ENCODE data around the gene UMAD1. TPM values are rescaled to one million over a fixed set of nuclear protein-coding genes. Genes with fewer than 3 reads are reported as not detected.

The UMAD1 gene
- total and polyA plus RNA-seq, 4 donors = 7.7 to 19.2 (median 12.2) TPM

- H3K4me3 ChIP-seq = no peak overlapping the region
- 88 to 92% methylated on average over 4 of the region's 4 CpGs for WGBS, 2 donors
- DNase-seq = no peak
- H3K27me3 ChIP-seq (ENCODE audit: control insufficient read depth in 3 of 3, insufficient read depth in 3 of 3, low read length in 2 of 3) = no peaks in the 10 kb centered on the region
- no peaks in the 10 kb centered on the region for H3K9me3 ChIP-seq (ENCODE audit: control insufficient read depth in 4 of 4, insufficient read depth in 3 of 4, low read length in 3 of 4)
- no peaks in the 10 kb centered on the region for H3K4me1 ChIP-seq (ENCODE audit: control insufficient read depth in 5 of 5, insufficient read depth in 5 of 5, low read length in 5 of 5)
- no peak overlapping the region for H3K9ac ChIP-seq (ENCODE audit: insufficient read depth in 1 of 2, low read length in 2 of 2)
- H3K27ac ChIP-seq (ENCODE audit: low read depth in 1 of 2, low read length in 1 of 2) = no peak overlapping the region
- TF ChIP-seq CTCF (IDR thresholded peaks at IDR 0.05; ENCODE audit: control extremely low read depth, extremely low read depth) = no peak
- ATAC-seq (ENCODE audit: insufficient read depth, low FRiP score) = no peak
- no peaks in the 10 kb centered on the region for H3K36me3 ChIP-seq (ENCODE audit: control insufficient read depth in 4 of 4, insufficient read depth in 4 of 4, low read length in 4 of 4)
These were observed 26.4 kb upstream of the UMAD1 start for GRCh38 chr7:7614018-7614741.

GRCh38 chr7:7617550-7617949 is 23.0 kb upstream of the UMAD1 start:
- DNase-seq = no peak
- no peaks in the 10 kb centered on the region for H3K36me3 ChIP-seq (ENCODE audit: control insufficient read depth in 4 of 4, insufficient read depth in 4 of 4, low read length in 4 of 4)
- H3K27me3 ChIP-seq (ENCODE audit: control insufficient read depth in 3 of 3, insufficient read depth in 3 of 3, low read length in 2 of 3) = no peaks in the 10 kb centered on the region
- no peak for ATAC-seq (ENCODE audit: insufficient read depth, low FRiP score)
- H3K4me3 ChIP-seq = no peak overlapping the region
- no peaks in the 10 kb centered on the region for H3K4me1 ChIP-seq (ENCODE audit: control insufficient read depth in 5 of 5, insufficient read depth in 5 of 5, low read length in 5 of 5)
- no peaks in the 10 kb centered on the region for H3K9me3 ChIP-seq (ENCODE audit: control insufficient read depth in 4 of 4, insufficient read depth in 3 of 4, low read length in 3 of 4)
- 78 to 89% methylated on average over 3 of the region's 3 CpGs for WGBS, 2 donors
- no peak overlapping the region for H3K27ac ChIP-seq (ENCODE audit: low read depth in 1 of 2, low read length in 1 of 2)
- no peak overlapping the region for H3K9ac ChIP-seq (ENCODE audit: insufficient read depth in 1 of 2, low read length in 2 of 2)
- no peak for TF ChIP-seq CTCF (IDR thresholded peaks at IDR 0.05; ENCODE audit: control extremely low read depth, extremely low read depth)

- Histone ChIP-seq H3K9me3 (ENCODE audit: control insufficient read depth in 4 of 4, insufficient read depth in 3 of 4, low read length in 3 of 4) (no peaks in the 10 kb centered on the region), H3K4me3 (no peak overlapping the region), H3K27ac (ENCODE audit: low read depth in 1 of 2, low read length in 1 of 2) (no peak overlapping the region), H3K4me1 (ENCODE audit: control insufficient read depth in 5 of 5, insufficient read depth in 5 of 5, low read length in 5 of 5) (no peaks in the 10 kb centered on the region), H3K9ac (ENCODE audit: insufficient read depth in 1 of 2, low read length in 2 of 2) (no peak overlapping the region), H3K36me3 (ENCODE audit: control insufficient read depth in 4 of 4, insufficient read depth in 4 of 4, low read length in 4 of 4) (no peaks in the 10 kb centered on the region), H3K27me3 (ENCODE audit: control insufficient read depth in 3 of 3, insufficient read depth in 3 of 3, low read length in 2 of 3) (no peaks in the 10 kb centered on the region)
- ATAC-seq (ENCODE audit: insufficient read depth, low FRiP score) (no peak), DNase-seq (no peak)
- no peak for TF ChIP-seq CTCF (IDR thresholded peaks at IDR 0.05; ENCODE audit: control extremely low read depth, extremely low read depth)
- WGBS, 2 donors = 88 to 93% methylated on average over 1 of the region's 1 CpG
These were observed 22.1 kb upstream of the UMAD1 start for GRCh38 chr7:7618410-7618809.

- Histone ChIP-seq H3K4me1 (ENCODE audit: control insufficient read depth in 5 of 5, insufficient read depth in 5 of 5, low read length in 5 of 5) (no peaks in the 10 kb centered on the region), H3K27ac (ENCODE audit: low read depth in 1 of 2, low read length in 1 of 2) (no peak overlapping the region), H3K27me3 (ENCODE audit: control insufficient read depth in 3 of 3, insufficient read depth in 3 of 3, low read length in 2 of 3) (no peaks in the 10 kb centered on the region), H3K9ac (ENCODE audit: insufficient read depth in 1 of 2, low read length in 2 of 2) (no peak overlapping the region), H3K36me3 (ENCODE audit: control insufficient read depth in 4 of 4, insufficient read depth in 4 of 4, low read length in 4 of 4) (no peaks in the 10 kb centered on the region), H3K4me3 (no peak overlapping the region), H3K9me3 (ENCODE audit: control insufficient read depth in 4 of 4, insufficient read depth in 3 of 4, low read length in 3 of 4) (no peaks in the 10 kb centered on the region)
- WGBS, 2 donors = 88 to 97% methylated on average over 1 of the region's 1 CpG
- no peak for TF ChIP-seq CTCF (IDR thresholded peaks at IDR 0.05; ENCODE audit: control extremely low read depth, extremely low read depth)
- DNase-seq (no peak), ATAC-seq (ENCODE audit: insufficient read depth, low FRiP score) (no peak)
These were observed 20.3 kb upstream of the UMAD1 start for GRCh38 chr7:7620236-7620635.
